GM23338 (cell line): Measurements from ENCODE around the gene HSPBP1. TPM values are rescaled to one million over a fixed set of nuclear protein-coding genes. Genes with fewer than 3 reads are reported as not detected.

ENCODE experiments used
- ATAC-seq: fragments of 200-7000 bp; cut with Tn5 transposase; 3 replicates; pipeline ENCODE4 v1.9.1; 2020
- DNase-seq: peaks from one replicate; pipeline ENCODE4 v3.0.0-alpha.2; 2015; ENCODE audit warnings: low spot score
- H2AFZ ChIP-seq: fragments of 200-600 bp; sonication (generic); 2 replicates; pipeline ENCODE4 v1.8.0; 2016; ENCODE audit warnings: antibody characterized with exemption, mild to moderate bottlenecking, moderate library complexity
- H3F3A ChIP-seq: fragments of 200-600 bp; sonication (generic); replicated peaks from 2 replicates; pipeline ENCODE4 v1.8.0; 2017; ENCODE audit warnings: antibody characterized with exemption, mixed run types, low read depth
- H3K27ac ChIP-seq: fragments of 200-600 bp; sonication (generic); 2 replicates; pipeline ENCODE4 v1.6.1; 2016; ENCODE audit warnings: low read depth
- H3K27me3 ChIP-seq: fragments of 200-600 bp; sonication (generic); 2 replicates; pipeline ENCODE4 v1.8.0; 2016; ENCODE audit warnings: mild to moderate bottlenecking, mixed run types, moderate library complexity; ENCODE audit not compliant: insufficient read depth
- H3K36me3 ChIP-seq: fragments of 200-600 bp; sonication (generic); 2 replicates; pipeline ENCODE4 v1.8.0; 2016; ENCODE audit warnings: mild to moderate bottlenecking; ENCODE audit not compliant: insufficient read depth
- H3K4me1 ChIP-seq: fragments of 200-600 bp; sonication (generic); 2 replicates; pipeline ENCODE4 v1.8.0; 2016; ENCODE audit warnings: mild to moderate bottlenecking, moderate library complexity; ENCODE audit not compliant: insufficient read depth
- H3K4me2 ChIP-seq: fragments of 200-600 bp; sonication (generic); 2 replicates; pipeline ENCODE4 v1.7.1; 2017; ENCODE audit warnings: mixed run types
- H3K4me3 ChIP-seq: fragments of 200-600 bp; sonication (generic); 2 replicates; pipeline ENCODE4 v1.6.1; 2016; ENCODE audit warnings: mixed run types
- H3K79me2 ChIP-seq: fragments of 200-600 bp; sonication (generic); replicated peaks from 2 replicates; pipeline ENCODE4 v1.8.0; 2017; ENCODE audit warnings: mild to moderate bottlenecking; ENCODE audit not compliant: insufficient read depth
- H3K9me2 ChIP-seq: fragments of 200-600 bp; sonication (generic); 2 replicates; pipeline ENCODE4 v1.8.0; 2017; ENCODE audit not compliant: insufficient read depth
- H4K20me1 ChIP-seq: fragments of 200-600 bp; sonication (generic); replicated peaks from 2 replicates; pipeline ENCODE4 v1.8.0; 2017; ENCODE audit warnings: mild to moderate bottlenecking; ENCODE audit not compliant: insufficient read depth
- H3K27ac Mint-ChIP-seq: 2 replicates; pipeline ENCODE4 v1.8.0; 2020; ENCODE audit warnings: inconsistent platforms, mild to moderate bottlenecking, moderate library complexity, mixed read lengths
- H3K27me3 Mint-ChIP-seq: 3 replicates; pipeline ENCODE4 v1.8.0; 2022; ENCODE audit warnings: low read depth, mild to moderate bottlenecking, moderate library complexity, mixed read lengths, inconsistent platforms; ENCODE audit not compliant: insufficient read depth, poor library complexity
- H3K36me3 Mint-ChIP-seq: 3 replicates; pipeline ENCODE4 v1.8.0; 2021; ENCODE audit warnings: low read depth, mild to moderate bottlenecking, inconsistent platforms, moderate library complexity, mixed read lengths
- H3K4me1 Mint-ChIP-seq: 3 replicates; pipeline ENCODE4 v1.8.0; 2020; ENCODE audit warnings: mild to moderate bottlenecking, inconsistent platforms, mixed read lengths
- H3K4me3 Mint-ChIP-seq: 3 replicates; pipeline ENCODE4 v1.8.0; 2021; ENCODE audit warnings: moderate library complexity, mild to moderate bottlenecking, inconsistent platforms, mixed read lengths
- H3K9me3 Mint-ChIP-seq: 3 replicates; pipeline ENCODE4 v1.8.0; 2020; ENCODE audit warnings: moderate library complexity, mild to moderate bottlenecking, inconsistent platforms, mixed read lengths
- CREB1 ChIP-seq: fragments of 250-450 bp; sonication (Bioruptor Pico); IDR thresholded peaks from 2 replicates; pipeline ENCODE4 v1.5.0; 2020; ENCODE audit warnings: low read depth, mild to moderate bottlenecking, moderate library complexity
- ETS1 ChIP-seq: IDR thresholded peaks from 2 replicates; pipeline ENCODE4 v1.6.1; 2016; ENCODE audit warnings: antibody characterized with exemption
- EZH2phosphoT487 ChIP-seq: fragments of 200-600 bp; sonication (generic); IDR thresholded peaks from one replicate; pipeline ENCODE4 v1.8.1; 2018; ENCODE audit warnings: antibody characterized with exemption; ENCODE audit not compliant: unreplicated experiment
- JUNB ChIP-seq: IDR thresholded peaks from one replicate; pipeline ENCODE4 v1.6.1; 2016; ENCODE audit warnings: antibody characterized with exemption; ENCODE audit not compliant: unreplicated experiment
- NANOG ChIP-seq: IDR thresholded peaks from 2 replicates; pipeline ENCODE4 v1.6.1; 2016; ENCODE audit warnings: antibody characterized with exemption, borderline replicate concordance
- POLR2AphosphoS5 ChIP-seq: IDR thresholded peaks from 2 replicates; pipeline ENCODE4 v1.6.1; 2016; ENCODE audit warnings: antibody characterized with exemption, low read depth
- REST ChIP-seq: IDR thresholded peaks from one replicate; pipeline ENCODE4 v1.6.1; 2018; ENCODE audit warnings: antibody characterized with exemption; ENCODE audit not compliant: unreplicated experiment
- STAT1 ChIP-seq: IDR thresholded peaks from one replicate; pipeline ENCODE4 v1.6.1; 2016; ENCODE audit warnings: antibody characterized with exemption; ENCODE audit not compliant: unreplicated experiment
- ZNF114 ChIP-seq: fragments of 250-450 bp; sonication (Bioruptor Pico); IDR thresholded peaks from 2 replicates; pipeline ENCODE4 v1.5.0; 2020; ENCODE audit warnings: mild to moderate bottlenecking, moderate library complexity
- ZNF331 ChIP-seq: fragments of 250-450 bp; sonication (Bioruptor Pico); IDR thresholded peaks from 2 replicates; pipeline ENCODE4 v1.5.0; 2020; ENCODE audit warnings: low read depth, mild to moderate bottlenecking, moderate library complexity
- ZNF462 ChIP-seq: fragments of 250-450 bp; sonication (Bioruptor Pico); IDR thresholded peaks from 2 replicates; pipeline ENCODE4 v1.5.0; 2020; ENCODE audit warnings: mild to moderate bottlenecking, moderate library complexity
- polyA plus RNA-seq: library from polyadenylated mRNA; unstranded; fragments of >200 nt; fragmentation: Nextera tagmentation; extraction: Ambion mirVana; gene quantifications from 2 replicates; pipeline ENCODE4 v1.2.1, GENCODE V29; 2016
- total RNA-seq: library from RNA; depleted of rRNA; stranded (reverse); fragments of >200 nt; shearing (Covaris generic); gene quantifications from 2 replicates; pipeline ENCODE4 v1.2.3, GENCODE V29; 2014

The HSPBP1 gene
- total and polyA plus RNA-seq, 2 experiments from 2014 or later = 83.6 to 91.1 TPM

- no peaks in the 10 kb centered on the region for H3K9me2 ChIP-seq
- Mint-ChIP-seq H3K4me3 (no peak overlapping the region), H3K36me3 (peaks cover 31% of the 10 kb centered on the region), H3K4me1 (no peaks in the 10 kb centered on the region), H3K27me3 (peaks cover 6% of the 10 kb centered on the region), H3K9me3 (no peaks in the 10 kb centered on the region), H3K27ac (no peak overlapping the region)
- H3K4me3 ChIP-seq = no peak overlapping the region
- H4K20me1 ChIP-seq = peaks cover 3% of the 10 kb centered on the region
- no peak overlapping the region for H3K27ac ChIP-seq
- no peaks in the 10 kb centered on the region for H3K79me2 ChIP-seq
- H3K27me3 ChIP-seq = no peaks in the 10 kb centered on the region
- H3K4me1 ChIP-seq = no peaks in the 10 kb centered on the region
- H2AFZ ChIP-seq = no peak overlapping the region
- H3K4me2 ChIP-seq = no peak overlapping the region
- no peaks in the 10 kb centered on the region for H3F3A ChIP-seq
- TF ChIP-seq POLR2AphosphoS5 (no peak), ZNF331 (CRISPR knock-in tag) (no peak), ZNF114 (CRISPR knock-in tag) (no peak)
- H3K36me3 ChIP-seq = no peaks in the 10 kb centered on the region; the same call in 1 of the 2 replicates
- DNase-seq = no peak
- ATAC-seq = no peak
Measured at GRCh38 chr19:55230780-55231179, 49.1 kb downstream of the HSPBP1 start.

GRCh38 chr19:55230329-55230728, 49.6 kb downstream of the HSPBP1 start:
- no peaks in the 10 kb centered on the region for H3K9me3 Mint-ChIP-seq
- no peak overlapping the region for H3K27ac Mint-ChIP-seq
- no peak for ATAC-seq
- Histone ChIP-seq H3K4me2 (no peak overlapping the region), H3K36me3 (no peaks in the 10 kb centered on the region; the same call in 1 of the 2 replicates), H3K27ac (no peak overlapping the region), H3K4me1 (no peaks in the 10 kb centered on the region), H3K79me2 (no peaks in the 10 kb centered on the region), H4K20me1 (peaks cover 3% of the 10 kb centered on the region), H2AFZ (no peak overlapping the region), H3K9me2 (no peaks in the 10 kb centered on the region), H3K27me3 (no peaks in the 10 kb centered on the region), H3K4me3 (no peak overlapping the region), H3F3A (no peaks in the 10 kb centered on the region)
- peaks cover 30% of the 10 kb centered on the region for H3K36me3 Mint-ChIP-seq
- DNase-seq = no peak
- no peak overlapping the region for H3K4me3 Mint-ChIP-seq
- peaks cover 9% of the 10 kb centered on the region for H3K27me3 Mint-ChIP-seq
- no peak for TF ChIP-seq ZNF331 (CRISPR knock-in tag)
- no peak for TF ChIP-seq JUNB
- TF ChIP-seq CREB1 (CRISPR knock-in tag) = no peak
- TF ChIP-seq STAT1 = no peak
- TF ChIP-seq REST = no peak
- no peak for TF ChIP-seq EZH2phosphoT487
- no peak for TF ChIP-seq ZNF462 (CRISPR knock-in tag)
- no peak for TF ChIP-seq POLR2AphosphoS5
- TF ChIP-seq ETS1 = no peak
- no peak for TF ChIP-seq NANOG
- no peak for TF ChIP-seq ZNF114 (CRISPR knock-in tag)
- H3K4me1 Mint-ChIP-seq = peaks cover 4% of the 10 kb centered on the region; the same call in 2 of the 3 replicates
